GM12801 (cell line): Measurements from ENCODE around the gene LYSMD1.

ENCODE experiments used
- TF ChIP-seq, protein P1 (sequence below): IDR thresholded peaks from one replicate; pipeline ENCODE4 v1.5.1; 2011; ENCODE audit warnings: control low read depth; ENCODE audit not compliant: insufficient read length; ENCODE audit errors: extremely low read depth

Gene LYSMD1, protein sequence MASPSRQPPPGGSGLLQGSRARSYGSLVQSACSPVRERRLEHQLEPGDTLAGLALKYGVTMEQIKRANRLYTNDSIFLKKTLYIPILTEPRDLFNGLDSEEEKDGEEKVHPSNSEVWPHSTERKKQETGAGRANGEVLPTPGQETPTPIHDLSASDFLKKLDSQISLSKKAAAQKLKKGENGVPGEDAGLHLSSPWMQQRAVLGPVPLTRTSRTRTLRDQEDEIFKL

DNA sequence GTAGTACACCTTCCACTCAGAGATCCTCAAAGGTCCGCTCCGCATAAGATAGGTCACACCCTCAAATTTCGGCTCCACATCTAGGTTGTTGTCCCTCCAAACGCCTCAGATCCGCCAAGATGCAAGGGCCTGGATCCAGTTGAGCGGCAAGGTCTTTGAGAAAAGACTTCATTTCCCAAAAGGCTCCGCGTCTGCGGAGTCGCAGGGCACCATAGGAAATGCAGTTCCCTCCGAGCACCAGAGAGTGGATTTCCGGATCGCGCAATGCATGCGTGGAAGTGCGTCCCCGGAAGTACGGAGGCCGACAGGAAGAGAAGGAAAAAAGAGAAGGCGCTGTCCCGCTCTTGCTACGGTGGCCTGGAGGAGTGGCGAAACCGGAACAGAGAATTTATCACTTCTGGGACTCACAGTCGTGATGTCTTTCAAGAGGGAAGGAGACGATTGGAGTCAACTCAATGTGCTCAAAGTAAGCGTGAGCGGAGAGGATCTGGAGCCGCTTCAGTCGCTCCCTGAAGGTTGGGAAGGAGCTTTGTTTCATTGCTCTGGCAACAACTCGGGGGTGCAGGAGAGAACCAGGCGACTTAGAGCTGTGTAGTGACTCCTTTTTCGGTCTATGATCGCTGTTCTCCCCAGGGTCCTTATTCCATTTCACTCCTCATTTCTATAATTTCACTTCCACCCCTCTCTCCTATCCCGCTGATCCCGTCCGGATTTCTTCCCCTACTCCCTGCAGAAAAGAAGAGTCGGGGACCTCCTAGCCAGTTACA is at the start of gene LYSMD1, which contains the start of gene SCNM1:
Gene LYSMD1, minus strand, starts transcription at position 165 of the 767 bp plus-strand sequence. CDS start 644 bp downstream, outside the sequence.
Gene SCNM1, plus strand, starts transcription at position 407 of the 767 bp plus-strand sequence. Its CDS starts 9 bp downstream, at position 416.
- TF ChIP-seq, protein P1, sequence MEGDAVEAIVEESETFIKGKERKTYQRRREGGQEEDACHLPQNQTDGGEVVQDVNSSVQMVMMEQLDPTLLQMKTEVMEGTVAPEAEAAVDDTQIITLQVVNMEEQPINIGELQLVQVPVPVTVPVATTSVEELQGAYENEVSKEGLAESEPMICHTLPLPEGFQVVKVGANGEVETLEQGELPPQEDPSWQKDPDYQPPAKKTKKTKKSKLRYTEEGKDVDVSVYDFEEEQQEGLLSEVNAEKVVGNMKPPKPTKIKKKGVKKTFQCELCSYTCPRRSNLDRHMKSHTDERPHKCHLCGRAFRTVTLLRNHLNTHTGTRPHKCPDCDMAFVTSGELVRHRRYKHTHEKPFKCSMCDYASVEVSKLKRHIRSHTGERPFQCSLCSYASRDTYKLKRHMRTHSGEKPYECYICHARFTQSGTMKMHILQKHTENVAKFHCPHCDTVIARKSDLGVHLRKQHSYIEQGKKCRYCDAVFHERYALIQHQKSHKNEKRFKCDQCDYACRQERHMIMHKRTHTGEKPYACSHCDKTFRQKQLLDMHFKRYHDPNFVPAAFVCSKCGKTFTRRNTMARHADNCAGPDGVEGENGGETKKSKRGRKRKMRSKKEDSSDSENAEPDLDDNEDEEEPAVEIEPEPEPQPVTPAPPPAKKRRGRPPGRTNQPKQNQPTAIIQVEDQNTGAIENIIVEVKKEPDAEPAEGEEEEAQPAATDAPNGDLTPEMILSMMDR, result no peak

DNA sequence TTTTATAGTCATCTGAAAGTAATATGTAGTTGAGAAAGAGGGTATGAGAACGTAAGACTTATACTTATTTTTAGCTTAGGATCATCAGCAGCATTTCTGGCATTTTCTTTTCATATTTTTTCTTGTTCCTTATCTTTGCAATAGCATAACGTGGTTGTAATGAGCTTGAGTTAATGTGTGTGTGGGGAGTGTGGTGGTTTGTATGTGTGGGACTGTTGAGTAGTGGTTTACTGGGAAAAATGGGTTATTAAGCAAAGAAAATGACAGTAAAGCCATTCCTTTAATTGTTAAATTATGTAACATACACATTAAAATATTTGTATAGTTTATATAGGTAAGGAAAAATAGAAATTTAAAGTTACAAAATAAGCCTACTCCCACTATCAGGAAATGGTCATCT is 47.9 kb upstream of the LYSMD1 start:
- TF ChIP-seq, protein P1, result no peak

DNA sequence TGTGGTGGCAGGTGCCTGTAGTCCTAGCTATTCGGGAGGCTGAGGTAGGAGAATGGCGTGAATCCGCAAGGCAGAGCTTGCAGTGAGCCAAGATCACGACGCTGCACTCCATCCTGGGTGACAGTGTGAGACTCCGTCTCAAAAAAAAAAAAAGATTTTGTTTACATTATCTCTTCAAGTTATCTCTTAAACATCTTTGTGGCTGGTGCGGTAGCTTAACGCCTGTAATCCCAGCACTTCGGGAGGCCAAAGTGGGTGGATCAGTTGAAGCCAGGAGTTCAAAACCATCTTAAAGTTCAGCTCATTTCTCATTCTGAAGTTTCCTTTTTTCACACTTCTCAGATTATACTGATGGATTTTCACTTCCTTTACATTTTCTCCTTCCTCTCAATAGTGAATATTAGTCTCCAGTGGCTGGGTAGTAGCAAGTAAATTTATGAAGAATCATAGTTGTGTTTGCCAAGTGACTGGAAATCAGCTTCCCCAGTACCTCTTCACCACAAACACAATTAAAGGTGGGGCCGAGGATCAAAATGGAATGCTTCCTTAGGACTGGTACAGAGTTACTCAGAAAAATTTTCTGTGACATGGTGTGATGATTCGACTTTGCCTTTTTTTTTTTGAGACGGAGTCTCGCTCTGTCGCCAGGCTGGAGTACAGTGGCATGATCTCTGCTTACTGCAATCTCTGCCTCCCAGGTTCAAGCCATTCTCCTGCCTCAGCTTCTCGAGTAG is 46.4 kb upstream of the LYSMD1 start:
- TF ChIP-seq, protein P1, result no peak

DNA sequence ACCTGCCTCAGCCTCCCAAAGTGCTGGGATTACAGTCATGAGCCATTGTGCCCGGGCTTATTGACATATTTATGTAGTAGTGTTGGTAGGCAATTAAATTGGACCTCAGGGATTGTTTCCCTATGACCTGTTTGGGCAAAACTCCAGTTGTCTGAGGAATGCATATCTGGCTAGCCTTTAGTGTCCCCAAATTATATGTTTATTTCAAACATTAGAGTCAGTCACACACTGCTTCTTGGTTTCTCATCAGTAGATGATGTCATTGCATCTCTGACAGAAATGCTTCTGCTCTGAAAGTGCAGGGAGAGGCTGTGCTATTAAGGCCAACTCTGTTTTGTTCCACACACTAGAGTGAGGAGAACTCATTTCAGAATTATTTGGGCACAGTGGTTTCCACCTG is 45.1 kb upstream of the LYSMD1 start:
- TF ChIP-seq, protein P1, result no peak

DNA sequence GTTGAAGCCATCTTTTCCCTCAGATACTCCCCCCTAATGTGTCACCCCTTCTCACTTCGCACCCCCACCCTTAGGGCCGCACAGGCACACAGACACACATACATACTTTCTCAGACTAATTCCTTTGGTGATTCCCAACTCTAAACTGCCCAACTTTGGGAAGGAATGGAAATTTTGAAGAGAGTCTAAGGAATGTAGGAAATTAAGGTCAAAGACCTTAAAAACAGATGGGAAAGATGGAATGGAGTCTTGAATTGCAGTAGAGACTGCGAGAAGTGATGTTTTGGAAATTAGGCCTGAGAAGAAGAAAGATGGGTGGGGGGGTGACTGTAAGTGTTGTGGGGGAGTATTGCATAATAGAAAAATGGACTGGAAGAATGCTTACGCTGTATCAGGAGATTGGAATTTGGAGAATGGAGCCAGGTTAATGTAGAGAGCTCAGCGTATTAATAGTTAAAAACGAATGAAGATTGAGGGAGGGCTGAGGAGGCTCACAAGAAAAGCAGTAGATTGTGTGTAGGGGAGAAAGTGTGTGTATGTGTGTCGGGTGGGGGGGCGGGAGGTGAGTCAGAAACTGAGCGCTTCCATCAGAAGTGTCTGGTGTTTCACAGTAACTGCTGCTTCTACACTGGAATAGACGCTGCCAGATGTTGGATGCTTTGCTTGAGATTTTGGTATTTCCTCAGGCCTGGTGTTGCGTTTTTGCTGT is 34.3 kb upstream of the LYSMD1 start:
- TF ChIP-seq, protein P1, result no peak

DNA sequence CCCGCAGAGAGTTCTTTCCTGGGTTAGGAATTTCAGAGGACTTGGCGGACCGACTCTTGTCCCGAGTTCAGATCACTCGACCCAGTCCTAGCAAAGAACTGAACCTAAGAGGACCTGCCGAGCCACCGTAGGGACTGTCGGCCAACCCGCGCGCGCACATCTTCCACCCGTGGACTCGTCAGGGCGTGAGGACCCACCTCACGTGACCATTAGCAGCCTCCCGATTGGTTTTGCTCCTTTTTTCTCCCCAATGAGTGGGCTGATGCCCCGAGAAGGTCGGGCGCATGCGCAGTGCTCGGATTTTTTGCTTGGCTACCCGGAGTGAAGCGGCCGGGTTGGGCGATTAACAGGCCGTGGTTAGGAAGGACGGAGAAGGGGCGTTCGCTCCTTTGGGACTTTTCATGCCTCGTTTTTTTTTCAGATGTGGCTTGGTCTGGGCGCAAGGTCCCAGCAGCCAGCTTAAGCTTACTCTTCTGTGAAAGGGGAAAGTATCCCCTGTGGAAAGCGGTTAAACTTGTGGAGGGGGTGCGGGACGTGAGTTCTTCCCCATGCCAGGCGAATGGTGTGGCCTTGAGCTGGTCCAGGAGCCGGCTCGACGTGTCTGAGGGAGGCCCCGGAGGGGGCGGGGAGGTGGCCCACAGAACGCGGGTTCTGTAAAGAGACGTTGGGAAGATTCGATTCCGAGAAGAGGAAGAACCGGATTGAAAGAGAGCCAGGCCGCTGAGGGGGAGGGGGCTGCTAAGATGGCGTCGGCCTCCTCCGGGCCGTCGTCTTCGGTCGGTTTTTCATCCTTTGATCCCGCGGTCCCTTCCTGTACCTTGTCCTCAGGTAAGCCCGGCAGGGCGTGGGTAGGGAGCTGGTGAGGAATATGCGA is 32.8 kb upstream of the LYSMD1 start, which contains the start of gene PIP5K1A:
Gene PIP5K1A, plus strand, starts transcription at position 299 of the 874 bp plus-strand sequence. Its CDS starts 445 bp downstream, at position 744.
- TF ChIP-seq, protein P1, result no peak
